HL-60/S4 treated with phorbol 12-myristate 13-acetate at 8.2 ng/mL for 4 days and 3 days (cell line): ENCODE data around the gene SPACA9.

ENCODE experiments used
- in situ Hi-C: fragments of 300-500 bp; cut with MboI; formaldehyde crosslinking; loops from 2 replicates; pipeline ENCODE4 v1.15.0; 2022; ENCODE audit warnings: low sequenced_read_pairs

The SPACA9 gene

DNA sequence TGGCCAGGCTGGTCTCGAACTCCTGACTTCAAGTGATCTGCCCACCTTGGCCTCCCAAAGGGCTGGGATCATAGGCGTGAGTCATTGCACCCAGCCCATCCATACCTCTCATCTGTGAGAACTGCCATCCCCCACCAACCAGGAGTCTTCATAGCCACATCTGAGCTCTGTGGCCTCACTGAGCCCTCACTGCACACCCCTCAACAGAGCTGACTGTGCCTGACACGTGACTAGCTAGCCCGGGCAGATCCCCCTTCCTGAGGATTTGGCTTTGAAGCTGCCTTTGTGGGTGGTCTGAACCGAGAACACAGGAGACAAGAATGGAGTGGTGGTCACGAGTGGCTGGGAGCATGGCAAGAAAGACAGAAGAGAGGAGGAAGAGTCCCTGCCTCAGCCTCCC, 16.2 kb upstream of the SPACA9 start:
- in situ Hi-C loops: no loop called here

GRCh38 chr9:132863096-132863495, 15.6 kb upstream of the SPACA9 start:
- in situ Hi-C loops: no loop called here

- in situ Hi-C loops: no loop called here
These were observed 14.4 kb upstream of the SPACA9 start for GRCh38 chr9:132864277-132864676.

DNA sequence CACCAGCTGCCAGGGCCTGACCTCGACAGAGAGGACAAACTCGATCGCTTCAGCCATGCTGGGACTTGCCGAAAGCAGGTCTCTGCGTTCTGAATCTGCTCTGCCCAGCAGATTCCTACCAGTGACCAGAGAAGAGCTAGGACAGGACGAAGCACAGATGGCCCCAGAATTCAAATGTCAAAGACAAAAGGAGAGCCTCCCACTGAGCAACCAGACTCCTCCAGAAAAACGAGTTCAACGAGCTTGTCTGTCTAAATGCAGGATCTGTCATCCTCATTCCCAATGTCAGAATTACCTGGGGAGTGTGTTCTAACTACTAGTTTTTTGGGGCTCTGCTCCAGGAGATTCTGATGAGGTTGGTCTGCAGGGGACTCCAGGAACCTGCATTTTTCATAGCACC, 14.0 kb upstream of the SPACA9 start:
- in situ Hi-C loops: no loop called here

DNA sequence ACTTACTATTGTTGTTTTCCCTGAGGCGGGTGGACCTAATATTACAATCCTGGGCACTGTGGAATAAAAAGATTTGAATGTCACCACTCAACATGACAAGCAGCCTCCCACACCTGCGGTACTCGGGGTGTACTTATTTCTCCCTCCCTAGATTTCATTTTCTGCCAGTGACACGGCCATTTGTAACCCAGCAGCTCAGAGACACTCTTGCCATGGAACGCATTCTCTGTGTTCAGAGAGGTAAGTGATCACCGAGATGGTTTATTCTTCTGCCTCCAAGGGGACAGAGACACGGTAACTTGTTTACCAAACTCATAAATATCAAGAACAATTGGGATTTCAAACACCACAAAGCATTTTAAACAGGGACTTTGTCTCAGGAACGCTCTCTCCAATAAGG, 11.8 kb upstream of the SPACA9 start:
- in situ Hi-C loops: no loop called here

GRCh38 chr9:132869266-132869665, 9.4 kb upstream of the SPACA9 start:
- in situ Hi-C loops: no loop called here

DNA sequence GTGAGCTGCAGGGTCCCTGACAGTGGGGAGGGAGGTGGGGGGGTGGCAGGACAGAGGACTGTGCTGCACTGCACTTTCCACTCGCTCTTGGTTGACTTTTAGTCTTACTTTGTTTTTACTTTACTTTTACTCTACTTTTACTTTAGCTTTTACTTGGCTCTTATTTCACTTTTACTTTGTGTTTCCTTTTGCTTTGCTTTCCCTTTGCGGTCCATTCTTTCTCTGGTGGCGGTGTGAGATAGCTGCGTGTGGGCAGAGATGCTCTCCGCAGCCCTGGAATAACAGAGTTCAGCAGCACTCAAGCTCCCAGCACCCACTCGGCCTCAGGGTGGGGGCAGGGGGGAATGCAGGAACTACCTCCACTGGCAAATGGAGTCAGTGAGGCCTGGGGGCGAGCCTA, 5.3 kb upstream of the SPACA9 start:
- in situ Hi-C loops: no loop called here

DNA sequence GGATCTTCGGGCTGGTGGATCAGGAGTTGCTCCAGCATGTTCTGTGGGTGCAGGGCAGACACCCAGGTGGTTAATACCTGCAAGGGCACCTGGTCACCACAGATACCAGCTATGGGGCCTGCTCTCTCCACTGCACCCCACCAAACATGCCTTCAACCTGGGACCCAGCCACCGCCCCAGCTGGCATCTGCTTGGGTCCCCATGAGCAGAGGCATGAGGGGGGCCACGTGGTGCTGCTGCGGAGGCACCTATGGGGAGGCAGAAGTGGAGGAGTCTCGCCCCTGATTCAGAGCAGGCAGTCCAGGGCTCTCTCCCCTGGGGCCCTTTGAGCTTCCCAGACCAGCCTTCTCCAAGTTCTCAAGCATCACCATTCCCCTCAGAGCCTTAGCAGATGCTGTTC, 3.5 kb upstream of the SPACA9 start:
- in situ Hi-C loops: no loop called here

DNA sequence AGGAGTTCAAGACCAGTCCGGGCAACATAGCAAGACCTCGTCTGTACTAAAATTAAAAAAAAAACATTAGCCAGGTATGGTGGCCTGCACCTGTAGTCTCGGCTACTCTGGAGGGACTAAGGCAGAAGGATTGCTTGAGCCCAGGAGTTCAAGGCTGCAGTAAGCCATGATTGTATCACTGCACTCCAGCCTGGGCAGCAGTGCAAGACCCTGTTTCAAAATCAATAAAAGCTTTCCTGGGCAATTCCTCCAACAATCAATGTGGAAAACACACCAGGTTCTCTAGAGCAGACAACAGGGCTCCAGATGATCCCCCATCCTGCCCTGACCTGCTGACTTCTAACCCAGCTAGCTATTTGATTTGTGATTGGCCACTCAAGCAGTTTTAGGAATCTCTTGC, 1.8 kb upstream of the SPACA9 start:
- in situ Hi-C loops: no loop called here

DNA sequence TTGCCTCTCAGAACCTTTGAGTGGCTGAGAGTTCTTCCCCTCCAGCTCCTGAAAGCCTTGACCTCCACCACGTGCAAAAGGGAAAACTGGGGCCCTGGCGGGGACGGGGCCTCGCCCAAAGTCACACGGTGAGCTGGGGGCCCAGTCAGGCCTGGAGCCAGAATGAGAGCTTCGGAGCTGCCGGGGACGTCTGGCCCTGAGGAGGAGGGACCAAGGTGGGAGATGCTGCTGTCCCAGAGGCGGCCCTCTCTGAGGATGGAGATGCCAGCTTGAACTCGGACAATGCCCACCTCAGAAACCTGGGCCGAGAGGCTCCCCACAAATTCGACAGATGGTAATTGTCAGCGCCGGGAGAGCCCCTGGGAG, 1.3 kb upstream of the SPACA9 start:
- in situ Hi-C loops: no loop called here

- in situ Hi-C loops: no loop called here
These were observed 639 bp upstream of the SPACA9 start, which contains the start of gene AK8 for GRCh38 chr9:132877824-132878694. Gene AK8 (minus strand): TSS chr9:132878284. CDS start chr9:132878255, 29 bp downstream.

- in situ Hi-C loops: no loop called here
These were observed 992 bp downstream of the SPACA9 start for GRCh38 chr9:132879457-132880323.

- in situ Hi-C loops: no loop called here
These were observed 1.6 kb downstream of the SPACA9 start for GRCh38 chr9:132880324-132880661.

DNA sequence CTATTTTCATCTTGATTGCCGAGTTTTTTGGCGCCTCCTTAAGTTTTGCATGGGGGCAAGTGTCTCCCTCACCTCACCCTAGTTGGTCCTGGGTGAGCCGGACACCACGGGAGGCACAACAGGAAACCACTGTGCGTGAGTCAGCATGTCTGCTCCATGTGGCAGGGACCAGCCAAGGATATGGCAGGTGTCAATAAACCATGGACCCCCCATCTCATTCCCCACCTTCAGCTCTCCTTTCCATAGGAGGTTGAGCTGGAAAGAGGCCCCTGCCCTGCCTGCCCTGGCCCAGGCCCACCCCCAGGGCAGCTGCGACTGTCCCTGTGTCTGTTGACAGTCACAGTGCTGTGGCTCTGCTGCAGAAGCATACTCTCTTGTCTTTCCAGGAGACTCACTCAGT, 3.1 kb downstream of the SPACA9 start:
- in situ Hi-C loops: no loop called here

- in situ Hi-C loops: no loop called here
These were observed 3.9 kb downstream of the SPACA9 start for GRCh38 chr9:132882616-132883015.

DNA sequence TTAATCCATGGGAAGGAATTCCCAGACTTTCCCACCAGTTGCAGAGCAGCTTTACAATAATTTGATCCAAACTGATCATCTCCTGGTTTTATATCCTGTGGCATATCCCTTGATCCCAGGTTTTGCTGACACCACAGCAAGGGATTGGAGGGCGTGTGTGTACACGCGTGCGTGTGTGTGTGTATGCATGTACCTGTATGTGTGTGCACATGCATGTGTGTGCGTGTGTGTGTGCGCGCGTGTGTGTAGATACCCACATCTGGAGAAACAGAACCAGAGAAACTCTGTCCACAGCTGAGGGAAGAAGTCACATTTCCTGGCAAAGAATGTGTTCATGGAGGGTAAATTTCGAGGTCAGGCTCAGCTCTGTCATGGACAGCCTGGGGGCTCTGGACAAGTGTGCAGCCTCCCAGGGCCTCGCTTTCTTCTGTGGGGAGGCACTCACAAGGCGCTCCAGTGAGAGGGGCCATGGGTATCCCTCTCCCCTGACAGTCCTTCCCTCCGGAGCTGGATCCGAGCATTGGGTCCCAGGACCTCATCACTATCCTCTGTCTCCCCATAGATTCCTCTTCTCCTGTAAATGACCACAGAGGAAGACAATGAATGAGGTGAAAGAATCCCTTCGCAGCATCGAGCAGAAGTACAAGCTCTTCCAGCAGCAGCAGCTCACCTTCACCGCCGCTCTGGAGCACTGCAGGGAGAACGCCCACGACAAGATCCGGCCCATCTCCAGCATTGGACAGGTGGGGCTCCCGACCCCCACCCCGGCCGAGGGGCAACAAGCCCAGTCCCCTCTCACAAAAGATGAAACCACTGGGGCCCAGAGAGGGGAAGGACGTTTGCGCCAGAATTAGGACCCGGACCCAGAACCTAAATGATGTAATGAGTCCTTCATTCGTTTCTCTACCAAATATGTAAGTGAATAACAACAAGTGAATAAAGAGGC, 4.9 kb downstream of the SPACA9 start:
- in situ Hi-C loops: no loop called here

GRCh38 chr9:132885720-132886333, 7.1 kb downstream of the SPACA9 start:
- in situ Hi-C loops: no loop called here

DNA sequence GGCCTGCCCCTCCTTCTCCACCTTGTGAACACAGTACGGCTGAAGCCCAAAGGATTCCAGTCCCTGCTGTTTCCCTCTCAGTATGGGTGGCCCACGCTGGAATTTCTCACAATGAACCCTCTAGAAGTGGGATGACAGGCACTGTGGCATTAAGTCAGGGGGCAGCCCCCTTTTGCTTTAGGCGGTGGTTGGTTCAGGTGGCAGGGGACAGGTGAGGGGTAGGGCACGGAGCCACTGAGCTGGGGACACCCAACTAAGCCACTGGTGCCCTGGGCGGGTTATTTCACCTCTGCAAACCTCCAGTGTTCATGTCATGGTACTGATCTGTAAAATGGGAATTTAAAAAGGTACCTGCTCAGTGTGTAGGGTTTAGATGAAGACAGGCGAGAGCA, 7.6 kb downstream of the SPACA9 start:
- in situ Hi-C loops: no loop called here

DNA sequence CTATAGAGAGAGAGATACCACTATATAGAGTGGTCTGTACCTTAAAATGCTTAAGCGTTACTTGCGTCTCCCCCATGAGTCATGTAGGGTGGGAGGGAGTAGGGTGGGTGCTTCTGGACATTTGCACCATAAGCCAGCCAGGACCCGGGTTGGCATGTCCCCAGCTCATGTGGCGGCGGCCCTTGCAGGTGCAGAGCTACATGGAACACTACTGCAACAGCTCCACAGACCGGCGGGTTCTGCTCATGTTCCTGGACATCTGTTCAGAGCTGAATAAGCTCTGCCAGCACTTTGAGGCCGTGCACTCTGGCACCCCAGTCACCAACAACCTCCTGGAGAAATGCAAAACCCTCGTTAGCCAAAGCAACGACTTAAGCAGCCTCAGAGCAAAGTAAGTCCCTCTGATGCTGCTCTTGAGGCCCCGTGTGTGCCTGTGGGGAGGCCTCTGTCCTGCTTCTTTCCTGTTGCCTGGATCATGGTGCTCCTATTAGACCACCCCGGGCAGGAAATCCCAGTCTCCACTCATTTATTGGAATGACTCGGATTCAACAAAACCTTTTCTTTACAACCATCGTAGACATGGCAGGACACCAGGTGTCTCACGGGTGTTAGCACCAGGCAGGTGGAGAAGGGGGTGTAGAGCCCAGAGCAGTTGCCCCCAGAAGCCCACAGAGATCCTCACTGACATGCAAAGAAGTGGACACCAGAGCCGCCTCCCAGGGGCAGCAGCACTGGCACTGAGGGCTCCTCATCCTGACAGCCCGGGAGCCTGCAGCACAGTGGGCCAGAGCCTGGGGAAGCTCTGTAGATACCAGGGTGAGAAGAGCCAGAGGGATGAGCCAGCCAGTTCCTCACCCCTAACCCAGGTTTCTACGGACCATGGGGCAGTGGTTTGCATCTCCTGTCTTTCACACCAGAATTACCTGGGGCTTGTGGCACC, 8.8 kb downstream of the SPACA9 start:
- in situ Hi-C loops: no loop called here

DNA sequence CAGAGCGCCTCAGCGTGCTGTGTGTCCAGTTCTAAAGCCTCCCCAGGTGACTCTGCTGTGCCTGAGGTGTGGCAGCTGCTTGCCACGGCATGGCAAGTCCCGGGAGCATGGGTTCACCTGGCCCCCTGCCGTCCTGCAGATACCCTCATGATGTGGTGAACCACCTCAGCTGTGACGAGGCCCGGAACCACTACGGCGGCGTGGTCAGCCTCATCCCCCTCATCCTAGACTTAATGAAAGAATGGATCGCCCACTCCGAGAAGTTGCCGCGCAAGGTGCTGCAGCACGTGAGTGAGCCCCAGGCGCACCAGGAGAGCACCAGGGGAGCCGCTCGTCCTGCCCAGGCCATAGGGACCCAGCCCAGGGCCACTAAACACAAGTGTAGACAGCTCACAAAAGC, 9.5 kb downstream of the SPACA9 start:
- in situ Hi-C loops: no loop called here
